Smooth muscle cell (in vitro differentiated cells): ENCODE measurements around the gene GCAT. TPM values are rescaled to one million over a fixed set of nuclear protein-coding genes. Genes with fewer than 3 reads are reported as not detected.

ENCODE experiments used
- DNase-seq: peaks from one replicate; lab custom pipeline; 2025; ENCODE audit not compliant: unreplicated experiment; lab: John Stamatoyannopoulos, UW
- H2AFZ ChIP-seq: fragments of 200-600 bp; sonication (generic); 2 replicates; pipeline ENCODE4 v1.6.0; 2016; ENCODE audit warnings: antibody characterized with exemption, low read depth, mild to moderate bottlenecking
- H3F3A ChIP-seq: fragments of 200-600 bp; sonication (generic); 2 replicates; pipeline ENCODE4 v1.6.0; 2017; ENCODE audit warnings: antibody characterized with exemption, low read depth
- H3K27ac ChIP-seq: fragments of 200-600 bp; sonication (generic); 2 replicates; pipeline ENCODE4 v1.5.1; 2016; ENCODE audit warnings: low read depth, mild to moderate bottlenecking
- H3K27me3 ChIP-seq: fragments of 200-600 bp; sonication (generic); 2 replicates; pipeline ENCODE4 v1.6.1; 2016; ENCODE audit warnings: low read depth, mild to moderate bottlenecking
- H3K36me3 ChIP-seq: fragments of 200-600 bp; sonication (generic); 2 replicates; pipeline ENCODE4 v1.5.1; 2016; ENCODE audit warnings: low read depth
- H3K4me1 ChIP-seq: fragments of 200-600 bp; sonication (generic); 2 replicates; pipeline ENCODE4 v1.5.1; 2016; ENCODE audit warnings: low read depth
- H3K4me2 ChIP-seq: fragments of 200-600 bp; sonication (generic); 2 replicates; pipeline ENCODE4 v1.6.0; 2016; ENCODE audit warnings: mild to moderate bottlenecking
- H3K4me3 ChIP-seq: fragments of 200-600 bp; sonication (generic); 2 replicates; pipeline ENCODE4 v1.5.1; 2016; ENCODE audit warnings: mild to moderate bottlenecking
- H3K79me2 ChIP-seq: fragments of 200-600 bp; sonication (generic); 2 replicates; pipeline ENCODE4 v1.6.0; 2016; ENCODE audit warnings: low read depth, mild to moderate bottlenecking
- H3K9ac ChIP-seq: fragments of 200-600 bp; sonication (generic); 2 replicates; pipeline ENCODE4 v1.6.0; 2016; ENCODE audit warnings: low read depth
- H3K9me3 ChIP-seq: fragments of 200-600 bp; sonication (generic); replicated peaks from 2 replicates; pipeline ENCODE4 v1.5.1; 2016; ENCODE audit warnings: low read depth
- H4K20me1 ChIP-seq: fragments of 200-600 bp; sonication (generic); 2 replicates; pipeline ENCODE4 v1.6.0; 2016; ENCODE audit warnings: low read depth
- WGBS: methylation state at CpG from one replicate; pipeline ENCODE4 v1.1.7; 2016; ENCODE audit warnings: low lambda C conversion rate; 5-methylcytosine and 5-hydroxymethylcytosine counted together
- polyA plus RNA-seq: library from polyadenylated mRNA; unstranded; fragments of >200 nt; fragmentation: Nextera tagmentation; extraction: Ambion mirVana; gene quantifications from 2 replicates; pipeline ENCODE4 v1.2.1, GENCODE V29; 2016
- total RNA-seq: library from RNA; depleted of rRNA; stranded (reverse); fragments of >200 nt; gene quantifications from 2 replicates; pipeline ENCODE4 v1.2.3, GENCODE V29; 2014
- TF ChIP-seq, protein P1 (sequence below): fragments of 200-600 bp; sonication (generic); IDR thresholded peaks from 2 replicates; pipeline ENCODE4 v1.5.1; 2017; ENCODE audit warnings: borderline replicate concordance, mild to moderate bottlenecking, antibody characterized with exemption; ENCODE audit not compliant: insufficient read depth, poor library complexity, severe bottlenecking

Gene GCAT
- total and polyA plus RNA-seq, 2 experiments from 2014 or later, result 13.5 to 30.6 TPM

DNA sequence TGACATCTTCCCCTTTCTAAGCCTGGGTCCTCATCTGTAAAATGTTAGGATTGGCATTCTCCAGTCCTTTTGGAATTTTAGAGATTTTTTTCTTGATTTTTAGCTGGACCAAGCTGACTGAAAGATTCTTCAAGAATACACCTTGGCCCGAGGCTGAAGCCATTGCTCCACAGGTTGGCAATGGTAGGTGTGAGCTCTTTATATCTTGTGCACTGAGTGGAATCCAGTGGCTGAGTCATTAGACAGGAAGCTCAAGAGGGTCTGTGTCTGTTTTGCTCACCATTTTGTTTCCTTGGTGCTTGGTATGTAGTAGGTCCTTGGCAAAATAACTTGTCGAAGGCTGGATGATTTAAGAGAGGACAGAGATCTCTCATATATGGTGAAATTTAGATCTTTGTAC, 47.7 kb downstream of the GCAT start:
- TF ChIP-seq, protein P1, sequence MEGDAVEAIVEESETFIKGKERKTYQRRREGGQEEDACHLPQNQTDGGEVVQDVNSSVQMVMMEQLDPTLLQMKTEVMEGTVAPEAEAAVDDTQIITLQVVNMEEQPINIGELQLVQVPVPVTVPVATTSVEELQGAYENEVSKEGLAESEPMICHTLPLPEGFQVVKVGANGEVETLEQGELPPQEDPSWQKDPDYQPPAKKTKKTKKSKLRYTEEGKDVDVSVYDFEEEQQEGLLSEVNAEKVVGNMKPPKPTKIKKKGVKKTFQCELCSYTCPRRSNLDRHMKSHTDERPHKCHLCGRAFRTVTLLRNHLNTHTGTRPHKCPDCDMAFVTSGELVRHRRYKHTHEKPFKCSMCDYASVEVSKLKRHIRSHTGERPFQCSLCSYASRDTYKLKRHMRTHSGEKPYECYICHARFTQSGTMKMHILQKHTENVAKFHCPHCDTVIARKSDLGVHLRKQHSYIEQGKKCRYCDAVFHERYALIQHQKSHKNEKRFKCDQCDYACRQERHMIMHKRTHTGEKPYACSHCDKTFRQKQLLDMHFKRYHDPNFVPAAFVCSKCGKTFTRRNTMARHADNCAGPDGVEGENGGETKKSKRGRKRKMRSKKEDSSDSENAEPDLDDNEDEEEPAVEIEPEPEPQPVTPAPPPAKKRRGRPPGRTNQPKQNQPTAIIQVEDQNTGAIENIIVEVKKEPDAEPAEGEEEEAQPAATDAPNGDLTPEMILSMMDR, result no peak
- WGBS, result 100% methylated on average over 2 of the region's 2 CpGs
- H3K4me3 ChIP-seq, result no peak overlapping the region
- no peaks in the 10 kb centered on the region for H3K27me3 ChIP-seq
- H3F3A ChIP-seq, result no peaks in the 10 kb centered on the region
- peaks cover 5% of the 10 kb centered on the region for H3K4me1 ChIP-seq
- no peaks in the 10 kb centered on the region for H3K9me3 ChIP-seq
- H4K20me1 ChIP-seq, result peaks cover 37% of the 10 kb centered on the region
- no peak overlapping the region for H2AFZ ChIP-seq
- H3K36me3 ChIP-seq, result peaks cover 11% of the 10 kb centered on the region
- no peak for DNase-seq
- H3K27ac ChIP-seq, result no peak overlapping the region
- H3K9ac ChIP-seq, result no peak overlapping the region
- H3K79me2 ChIP-seq, result peaks cover 44% of the 10 kb centered on the region
- H3K4me2 ChIP-seq, result no peak overlapping the region

DNA sequence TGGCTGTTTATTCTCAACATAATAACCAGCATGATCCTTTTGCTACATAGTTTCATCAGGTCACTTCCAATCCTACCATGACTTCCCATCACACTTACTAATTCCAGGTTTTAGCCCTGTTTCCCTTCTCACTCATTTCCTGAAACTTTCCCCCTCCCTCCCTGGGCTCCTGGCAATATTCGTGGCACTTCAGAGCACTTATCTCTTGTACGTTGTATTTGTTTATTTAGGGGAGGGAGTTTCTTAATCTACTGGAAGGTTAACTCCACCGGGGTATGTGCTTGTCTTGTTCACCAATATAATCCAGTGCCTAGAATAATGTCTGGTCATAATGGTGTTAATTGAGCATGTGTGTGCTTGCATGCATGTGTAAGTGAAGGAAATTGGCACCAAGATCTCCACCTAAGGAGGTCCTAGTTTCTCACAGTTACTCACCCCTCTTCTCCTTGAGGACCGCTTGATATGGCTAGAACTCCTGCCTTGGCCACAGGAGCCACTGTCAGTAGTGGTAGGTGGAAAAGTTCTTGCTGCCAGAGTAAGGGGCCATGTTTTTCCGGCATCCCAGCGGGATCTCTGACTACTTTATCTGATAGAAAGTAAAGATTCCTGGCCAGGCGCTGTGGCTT, 53.2 kb downstream of the GCAT start:
- peaks cover 38% of the 10 kb centered on the region for H4K20me1 ChIP-seq
- 79% methylated on average over 7 of the region's 7 CpGs for WGBS
- peaks cover 20% of the 10 kb centered on the region for H3K36me3 ChIP-seq

DNA sequence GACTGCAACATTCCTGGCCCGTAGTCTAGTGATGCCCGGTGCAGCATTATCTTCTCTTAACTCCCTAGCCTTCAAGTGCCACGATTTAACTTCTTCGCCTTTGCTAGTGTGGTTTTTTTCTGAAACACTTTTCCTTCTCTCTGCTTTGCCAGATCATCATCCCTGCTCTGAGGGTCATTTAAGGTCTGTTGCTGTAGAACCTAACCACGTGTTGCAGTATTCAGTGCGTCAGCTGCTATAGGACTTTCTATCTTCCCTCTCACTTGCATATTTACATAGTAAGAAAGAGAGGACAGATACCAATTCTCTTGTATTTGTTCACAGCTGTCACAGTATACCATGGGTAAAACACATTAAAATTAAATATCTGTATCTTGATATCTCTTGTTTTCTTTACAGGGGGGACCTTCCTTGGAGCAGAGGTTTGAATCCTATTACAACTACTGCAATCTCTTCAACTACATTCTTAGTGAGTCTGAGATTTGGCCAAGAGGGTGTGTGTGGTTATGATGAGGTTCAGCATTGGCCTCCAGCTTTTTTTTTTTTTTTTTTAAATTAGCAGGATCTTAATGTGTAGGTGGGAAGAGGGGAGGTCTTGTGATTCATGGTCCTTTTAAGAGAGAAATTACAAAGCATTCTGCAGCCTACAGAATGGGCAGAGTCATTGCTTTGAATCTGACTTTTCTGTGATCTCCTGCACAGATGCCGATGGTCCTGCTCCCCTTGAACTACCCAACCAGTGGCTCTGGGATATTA, 55.0 kb downstream of the GCAT start:
- Histone ChIP-seq H3K79me2 (peaks cover 25% of the 10 kb centered on the region), H3K4me2 (no peak overlapping the region), H3F3A (peaks cover 4% of the 10 kb centered on the region), H3K36me3 (peaks cover 22% of the 10 kb centered on the region), H3K4me3 (no peak overlapping the region), H3K27ac (no peak overlapping the region), H3K9ac (no peak overlapping the region), H3K9me3 (no peaks in the 10 kb centered on the region), H4K20me1 (peaks cover 42% of the 10 kb centered on the region), H3K27me3 (no peaks in the 10 kb centered on the region), H3K4me1 (no peaks in the 10 kb centered on the region), H2AFZ (no peak overlapping the region)
- 89% methylated on average over 7 of the region's 7 CpGs for WGBS
- TF ChIP-seq, protein P1, result no peak
- DNase-seq, result no peak

More for the DNA sequence above, 53.2 kb downstream of the GCAT start:
- Histone ChIP-seq H3K4me3 (no peak overlapping the region), H3K79me2 (peaks cover 16% of the 10 kb centered on the region), H3K9me3 (no peaks in the 10 kb centered on the region), H3K9ac (no peak overlapping the region), H3F3A (peaks cover 4% of the 10 kb centered on the region), H2AFZ (no peak overlapping the region), H3K27me3 (no peaks in the 10 kb centered on the region), H3K4me2 (no peak overlapping the region), H3K4me1 (no peaks in the 10 kb centered on the region), H3K27ac (no peak overlapping the region)
- TF ChIP-seq, protein P1, result no peak
- DNase-seq, result no peak
